SK-N-SH treated with all-trans-retinoic acid at 6 μM for 48 hours (cell line): ENCODE results near the gene ITPR2.

Experiments used
- ARNTL ChIP-seq: fragments of 450-650 bp; formaldehyde crosslinking; IDR thresholded peaks from 2 replicates; pipeline ENCODE4 v1.5.0; 2020; ENCODE audit warnings: low read depth, mild to moderate bottlenecking, moderate library complexity, borderline replicate concordance
- BACH2 ChIP-seq: fragments of 250-450 bp; sonication (Bioruptor Pico); IDR thresholded peaks from 2 replicates; pipeline ENCODE4 v1.9.0; 2021; ENCODE audit warnings: mild to moderate bottlenecking, borderline replicate concordance
- CSDC2 ChIP-seq: fragments of 250-450 bp; sonication (Bioruptor Pico); IDR thresholded peaks from 2 replicates; pipeline ENCODE4 v1.5.0; 2020; ENCODE audit warnings: mild to moderate bottlenecking, moderate library complexity
- ESRRG ChIP-seq: fragments of 250-450 bp; sonication (Bioruptor Pico); IDR thresholded peaks from 2 replicates; pipeline ENCODE4 v1.6.1; 2021; ENCODE audit warnings: mild to moderate bottlenecking
- OSR1 ChIP-seq: fragments of 250-450 bp; sonication (Bioruptor Pico); IDR thresholded peaks from 2 replicates; pipeline ENCODE4 v1.8.0; 2022; ENCODE audit warnings: moderate library complexity, mild to moderate bottlenecking, inconsistent platforms
- PATZ1 ChIP-seq: fragments of 250-450 bp; sonication (Bioruptor Pico); IDR thresholded peaks from 2 replicates; pipeline ENCODE4 v1.8.0; 2020; ENCODE audit warnings: mild to moderate bottlenecking, moderate library complexity, borderline replicate concordance
- PPARA ChIP-seq: fragments of 250-450 bp; sonication (Bioruptor Pico); IDR thresholded peaks from 2 replicates; pipeline ENCODE4 v1.5.0; 2020; ENCODE audit warnings: mild to moderate bottlenecking, borderline replicate concordance
- RARB ChIP-seq: fragments of 250-450 bp; sonication (Bioruptor Pico); IDR thresholded peaks from 2 replicates; pipeline ENCODE4 v1.8.0; 2021; ENCODE audit warnings: mild to moderate bottlenecking, moderate library complexity
- SNAI2 ChIP-seq: fragments of 250-450 bp; sonication (Bioruptor Pico); IDR thresholded peaks from 2 replicates; pipeline ENCODE4 v1.5.0; 2020; ENCODE audit warnings: mild to moderate bottlenecking, moderate library complexity
- ZFP3 ChIP-seq: fragments of 250-450 bp; sonication (Bioruptor Pico); IDR thresholded peaks from 2 replicates; pipeline ENCODE4 v1.5.0; 2020; ENCODE audit warnings: mild to moderate bottlenecking, moderate library complexity
- ZFP30 ChIP-seq: fragments of 450-650 bp; formaldehyde crosslinking; IDR thresholded peaks from 2 replicates; pipeline ENCODE4 v1.5.0; 2022; ENCODE audit warnings: mild to moderate bottlenecking, moderate library complexity
- ZNF565 ChIP-seq: fragments of 450-650 bp; formaldehyde crosslinking; conservative IDR thresholded peaks from 2 replicates; pipeline ENCODE4 v1.5.0; 2020; ENCODE audit warnings: low read depth, mild to moderate bottlenecking, moderate library complexity
- ZNF8 ChIP-seq: fragments of 450-650 bp; formaldehyde crosslinking; IDR thresholded peaks from 2 replicates; pipeline ENCODE4 v1.5.0; 2020; ENCODE audit warnings: mild to moderate bottlenecking, moderate library complexity
- TF ChIP-seq, protein P1 (sequence below): fragments of 250-450 bp; sonication (Bioruptor Pico); IDR thresholded peaks from 2 replicates; pipeline ENCODE4 v1.5.1; 2020; ENCODE audit warnings: low read depth, mild to moderate bottlenecking, moderate library complexity

DNA sequence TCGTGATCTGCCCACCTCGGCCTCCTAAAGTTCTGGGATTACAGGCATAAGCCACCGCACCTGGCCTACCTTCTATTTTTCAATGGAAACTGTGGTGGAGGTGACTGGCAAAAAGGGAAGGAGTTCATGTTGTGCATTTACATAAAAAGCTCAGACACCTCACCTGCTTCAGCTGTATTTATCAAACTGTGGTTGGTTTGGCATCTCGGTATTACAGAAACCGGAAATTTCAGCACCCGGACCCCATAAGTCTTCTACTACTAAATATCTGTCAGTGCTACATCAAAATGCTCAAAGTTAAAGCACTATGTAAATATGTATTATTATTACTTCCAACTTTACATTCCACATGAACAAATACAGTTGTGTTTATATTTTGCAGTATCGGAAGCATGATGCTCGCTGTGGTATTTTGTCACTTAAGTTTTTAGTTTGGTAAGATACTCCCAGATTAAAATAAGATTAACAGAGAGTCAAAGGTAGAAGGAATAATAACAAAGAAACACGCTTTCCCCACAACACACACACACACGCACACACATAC lies 95.4 kb downstream of the ITPR2 start:
- no peak for TF ChIP-seq OSR1
- no peak for TF ChIP-seq SNAI2 (CRISPR knock-in tag)
- no peak for TF ChIP-seq ARNTL (CRISPR knock-in tag)
- TF ChIP-seq PATZ1 (CRISPR knock-in tag): no peak
- no peak for TF ChIP-seq BACH2 (CRISPR knock-in tag)
- TF ChIP-seq ZNF8 (CRISPR knock-in tag): no peak
- TF ChIP-seq ESRRG: no peak
- no peak for TF ChIP-seq ZNF565
- no peak for TF ChIP-seq ZFP30
- no peak for TF ChIP-seq ZFP3 (CRISPR knock-in tag)
- TF ChIP-seq, protein P1, sequence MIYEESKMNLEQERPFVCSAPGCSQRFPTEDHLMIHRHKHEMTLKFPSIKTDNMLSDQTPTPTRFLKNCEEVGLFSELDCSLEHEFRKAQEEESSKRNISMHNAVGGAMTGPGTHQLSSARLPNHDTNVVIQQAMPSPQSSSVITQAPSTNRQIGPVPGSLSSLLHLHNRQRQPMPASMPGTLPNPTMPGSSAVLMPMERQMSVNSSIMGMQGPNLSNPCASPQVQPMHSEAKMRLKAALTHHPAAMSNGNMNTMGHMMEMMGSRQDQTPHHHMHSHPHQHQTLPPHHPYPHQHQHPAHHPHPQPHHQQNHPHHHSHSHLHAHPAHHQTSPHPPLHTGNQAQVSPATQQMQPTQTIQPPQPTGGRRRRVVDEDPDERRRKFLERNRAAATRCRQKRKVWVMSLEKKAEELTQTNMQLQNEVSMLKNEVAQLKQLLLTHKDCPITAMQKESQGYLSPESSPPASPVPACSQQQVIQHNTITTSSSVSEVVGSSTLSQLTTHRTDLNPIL (CRISPR knock-in tag): no peak
- TF ChIP-seq CSDC2 (CRISPR knock-in tag): no peak
- TF ChIP-seq PPARA (CRISPR knock-in tag): no peak
- no peak for TF ChIP-seq RARB
